Stimulated activated CD4-positive, alpha-beta T cell treated with anti-CD3 and anti-CD28 coated beads, Interleukin-12 subunit alpha, Interleukin-12 subunit beta, amount 100 ng/mL, for 4 hours (primary cell): Measurements from ENCODE around the gene CCDC85C.
A peak's percentile ranks its signal among the peaks of the same experiment; 100 is the strongest.

Experiments
- DNase-seq: peaks from one replicate; pipeline ENCODE4 v3.0.0-alpha.2; 2020

Gene CCDC85C

DNA sequence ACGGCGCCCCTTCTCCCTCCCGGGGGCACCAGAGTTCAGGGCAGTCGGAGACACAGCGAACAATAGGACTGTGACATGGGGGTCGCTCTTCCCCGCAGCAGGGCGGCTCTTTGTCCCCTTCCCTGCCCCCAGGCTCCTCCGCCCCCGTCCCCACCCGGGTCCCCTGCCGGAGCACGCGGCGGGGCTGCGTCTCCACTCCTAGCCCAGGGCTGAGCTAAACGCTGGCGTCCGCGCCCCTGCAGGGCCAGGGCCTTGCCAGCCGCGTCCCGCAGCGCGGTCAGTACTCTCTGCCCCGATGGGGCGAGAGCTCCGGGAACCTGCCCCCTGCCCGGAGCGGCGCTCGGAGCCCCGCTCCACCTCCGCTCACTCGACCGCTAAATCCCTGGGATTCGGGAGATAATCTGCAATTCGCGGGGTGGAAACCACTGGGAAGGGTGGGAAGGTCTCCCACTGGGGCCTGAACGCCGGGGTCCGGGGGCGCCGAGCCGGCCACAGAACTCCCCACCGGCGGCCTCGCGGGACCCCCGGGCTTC lies 825 bp upstream of the CCDC85C start:
- peak; percentile 36 for DNase-seq

DNA sequence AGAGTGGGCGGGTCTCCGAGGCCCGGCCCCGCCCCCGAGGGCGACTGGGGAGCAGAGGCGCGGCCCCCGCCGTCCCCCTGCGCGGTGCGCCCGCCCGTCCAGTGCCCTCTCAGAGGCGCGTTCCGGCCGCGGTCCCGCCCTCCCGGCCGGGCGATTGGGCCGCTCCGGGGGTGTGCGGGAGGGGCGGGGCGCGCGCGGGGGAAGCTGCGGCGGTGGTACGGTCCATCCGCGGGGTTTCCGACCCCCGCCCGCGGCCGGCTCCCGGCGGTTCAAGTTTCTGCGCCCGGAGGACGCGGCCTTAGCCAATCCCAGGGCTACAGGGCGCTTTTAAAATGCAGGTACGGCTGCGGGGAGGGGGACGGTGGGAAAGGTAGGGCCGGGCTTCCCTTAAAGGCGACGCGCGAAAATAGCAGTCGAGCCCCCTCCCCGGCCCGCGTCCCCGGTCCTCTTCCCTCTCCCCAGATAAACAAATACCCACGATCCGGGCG lies 315 bp upstream of the CCDC85C start:
- peak; percentile 91 for DNase-seq

DNA sequence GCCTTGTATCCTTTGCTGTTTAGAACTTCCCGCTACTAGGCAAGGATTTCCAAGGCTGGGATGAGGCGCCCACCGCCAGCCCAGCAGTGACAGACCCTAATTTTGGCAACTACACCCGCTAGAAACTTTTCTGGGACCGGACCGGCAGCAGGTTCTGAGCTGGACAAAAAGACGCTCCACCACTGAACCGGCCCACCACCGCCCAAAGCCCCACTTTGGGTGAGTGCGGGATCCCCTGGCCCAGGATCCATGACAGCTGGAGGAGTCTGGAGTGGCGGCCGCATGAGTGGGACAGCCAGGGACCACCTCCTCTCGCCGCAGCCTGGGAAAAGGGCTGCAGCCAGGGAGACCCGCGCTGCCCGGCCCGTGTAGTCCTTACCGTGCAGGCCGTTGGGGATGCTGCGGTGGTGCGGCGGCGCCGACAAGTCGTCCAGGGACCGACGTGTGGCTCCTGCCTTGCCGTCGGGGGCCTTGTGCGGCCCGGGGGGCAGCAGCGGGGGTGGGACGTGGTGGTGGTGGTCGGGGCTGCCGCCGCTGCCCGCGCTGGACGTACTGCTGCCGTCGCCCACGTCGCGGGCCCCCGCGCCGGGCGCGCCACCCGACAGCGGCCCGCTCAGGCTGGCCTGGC lies 1.1 kb downstream of the CCDC85C start:
- no peak for DNase-seq

DNA sequence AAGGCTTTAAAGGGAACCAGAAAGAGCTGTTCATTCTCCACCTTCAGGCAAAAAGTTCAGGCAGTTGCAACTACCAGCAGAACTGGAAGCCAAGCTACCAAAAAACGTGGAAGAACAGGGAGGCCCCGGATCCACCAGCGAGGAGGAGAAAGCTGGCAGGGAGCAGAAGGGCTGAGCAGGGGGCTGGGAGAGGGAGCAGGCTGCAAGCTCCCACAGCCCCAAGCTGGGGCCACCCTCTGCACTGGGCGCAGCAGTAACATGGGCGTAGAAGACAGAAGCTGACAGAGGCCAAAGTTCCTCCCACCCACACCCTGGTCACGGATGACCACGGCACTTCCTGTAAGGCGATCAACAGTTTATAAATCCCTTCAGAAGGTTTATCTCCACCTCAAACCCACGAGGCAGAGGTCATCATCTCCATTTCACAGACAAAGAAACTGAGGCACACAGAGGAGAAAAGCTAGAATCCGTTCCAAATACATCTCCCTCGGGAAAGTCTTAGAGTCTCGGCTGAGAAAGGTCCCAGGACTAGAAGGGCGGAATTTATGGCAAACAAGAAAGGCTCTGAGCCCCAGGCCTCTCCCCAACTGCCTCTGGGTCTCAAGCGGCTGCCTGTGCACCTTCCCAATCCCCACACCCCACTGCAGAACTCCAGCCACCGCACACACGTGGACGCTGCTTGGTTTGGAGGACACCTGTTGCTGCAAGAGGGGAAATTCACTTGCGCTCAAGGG lies 1.8 kb downstream of the CCDC85C start:
- no peak for DNase-seq

DNA sequence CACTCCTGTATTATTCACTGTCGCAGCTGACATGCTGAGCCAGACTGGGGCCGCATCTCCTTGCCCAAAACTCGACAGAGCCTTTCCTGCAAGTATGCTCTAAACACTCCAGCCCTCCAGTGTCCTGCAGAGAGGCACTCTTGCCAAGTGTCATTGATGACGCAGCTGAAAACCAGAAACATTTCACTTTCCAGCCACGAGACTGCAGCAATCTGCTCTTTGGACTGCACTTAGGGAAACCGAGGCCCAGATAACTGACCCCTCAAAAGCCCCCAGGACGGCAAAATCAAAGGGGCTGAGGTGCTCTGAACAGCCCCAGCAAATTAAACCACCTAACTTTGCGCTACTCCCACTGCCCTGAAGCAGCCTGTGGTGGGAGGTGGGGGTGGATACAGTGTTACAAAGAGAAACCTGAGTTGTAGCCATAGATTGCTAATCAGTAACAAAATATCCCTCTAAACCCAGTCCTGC lies 2.6 kb downstream of the CCDC85C start:
- no peak for DNase-seq

DNA sequence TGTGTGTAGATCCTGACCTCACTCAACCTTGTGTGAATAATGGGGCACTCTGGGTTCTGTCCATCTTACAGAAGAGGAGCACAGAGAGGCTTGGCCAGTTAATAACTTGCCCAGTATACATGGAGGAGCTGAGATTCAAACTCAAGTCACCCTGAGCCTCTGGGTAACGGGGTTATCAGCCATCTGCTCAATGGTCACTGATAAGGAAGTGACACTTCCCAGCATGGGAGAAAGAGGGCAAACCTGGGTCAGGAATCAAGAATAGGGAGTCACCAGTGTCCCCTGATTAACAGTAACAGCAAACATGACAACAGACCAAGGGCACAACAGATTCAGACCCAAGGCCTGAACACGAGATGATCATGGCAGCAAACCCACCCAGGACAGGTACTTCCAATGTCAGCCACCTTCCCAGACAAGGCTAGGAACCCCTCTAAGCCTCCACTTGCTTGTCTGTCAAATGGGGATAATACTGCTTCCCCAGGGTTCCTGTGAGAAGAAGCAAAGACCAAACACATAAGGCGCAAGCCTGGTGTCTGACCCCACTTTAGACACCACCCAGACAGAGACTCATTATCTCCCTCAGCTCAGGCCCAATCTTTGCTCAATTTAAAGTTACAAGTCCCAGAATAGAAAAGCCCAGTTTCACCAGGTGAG lies 3.6 kb downstream of the CCDC85C start:
- no peak for DNase-seq

DNA sequence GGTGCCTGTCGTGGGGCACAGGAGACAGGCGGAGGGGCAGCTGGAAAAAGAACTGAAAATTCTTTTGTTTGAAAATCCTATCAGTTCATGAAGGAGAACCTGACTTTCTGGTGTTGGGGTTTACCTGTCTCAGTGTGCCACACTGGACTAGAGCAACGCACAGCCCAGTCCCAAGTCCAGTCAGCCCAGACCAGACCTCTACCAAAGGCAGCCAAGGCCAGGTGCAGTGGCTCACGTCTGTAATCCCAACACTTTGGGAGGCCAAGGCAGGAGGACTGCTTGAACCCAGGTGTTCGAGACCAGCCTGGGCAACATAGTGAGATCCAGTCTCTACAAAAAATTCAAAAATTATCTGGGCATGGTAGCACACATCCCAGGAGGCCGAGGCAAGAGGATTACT lies 4.6 kb downstream of the CCDC85C start:
- no peak for DNase-seq

DNA sequence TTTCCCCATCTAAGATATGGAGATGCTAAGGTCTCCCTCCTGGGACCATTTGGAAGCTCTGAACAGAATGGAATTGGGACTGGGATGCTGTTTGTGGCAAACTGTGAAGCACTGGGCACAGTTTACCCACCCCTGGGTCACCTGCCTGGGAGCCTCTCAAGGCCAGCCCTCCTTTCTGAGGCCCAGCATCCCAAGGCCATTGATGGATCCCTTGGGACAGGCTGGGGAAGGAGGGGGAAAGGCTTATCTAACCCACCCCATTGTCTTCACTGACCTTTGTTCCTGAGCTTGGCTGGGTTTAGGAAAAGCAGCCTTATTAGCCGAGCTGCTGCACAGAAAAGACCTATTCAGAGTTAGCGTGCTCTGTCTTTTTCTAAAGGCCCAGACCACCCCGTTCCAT lies 5.2 kb downstream of the CCDC85C start:
- DNase-seq, result no peak

DNA sequence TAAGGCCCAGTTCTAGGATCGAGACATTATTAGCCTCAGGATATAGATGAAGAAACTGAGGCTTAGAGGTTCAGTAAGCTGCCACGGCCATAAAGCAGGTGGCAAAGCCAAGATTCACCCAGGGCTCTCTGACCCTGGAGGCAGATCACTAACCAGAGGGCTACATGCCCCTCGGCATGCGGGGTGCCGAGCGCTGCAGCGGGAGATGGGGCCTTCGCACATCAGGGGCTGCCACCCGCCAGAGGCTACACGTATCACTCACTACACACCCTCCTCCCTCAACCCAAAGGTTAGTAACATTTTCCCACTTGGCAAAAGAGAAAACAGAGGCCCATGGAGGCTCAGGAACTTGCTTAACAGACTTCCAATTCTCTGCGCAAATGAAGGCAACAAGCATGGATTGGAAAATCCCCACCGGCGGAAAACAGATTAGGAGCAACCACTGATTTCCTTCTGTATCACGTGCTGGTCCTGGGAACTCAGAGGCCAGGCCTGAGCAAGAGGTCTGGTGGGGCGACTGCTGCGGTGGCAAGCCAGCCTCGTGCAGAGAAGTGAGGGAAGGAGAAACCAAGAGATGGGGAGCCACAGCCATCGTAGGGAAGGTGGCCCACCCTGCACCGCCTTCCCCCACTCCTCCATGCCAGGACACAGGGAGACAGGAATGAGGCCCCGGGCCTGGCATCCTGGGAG lies 6.0 kb downstream of the CCDC85C start:
- DNase-seq, result no peak

DNA sequence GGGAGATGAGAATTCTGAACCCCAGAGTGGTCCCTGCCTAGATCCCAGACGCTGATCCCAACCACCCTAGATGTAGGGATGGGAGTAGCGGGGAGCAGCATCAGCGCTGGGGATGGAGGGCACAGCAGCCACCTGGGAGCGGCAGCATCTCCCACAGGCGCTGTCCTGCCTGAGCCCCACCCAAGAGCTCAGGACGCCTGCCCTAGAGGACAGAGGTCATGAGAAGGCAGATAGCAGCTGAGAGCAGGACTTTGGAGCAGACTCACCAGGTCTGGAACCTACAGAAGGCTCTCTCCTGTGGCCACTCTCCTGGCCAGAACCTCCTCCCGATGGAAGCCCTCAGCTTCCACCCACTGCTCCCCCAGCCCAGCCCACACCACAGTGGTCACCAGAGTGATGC lies 7.2 kb downstream of the CCDC85C start:
- no peak for DNase-seq

DNA sequence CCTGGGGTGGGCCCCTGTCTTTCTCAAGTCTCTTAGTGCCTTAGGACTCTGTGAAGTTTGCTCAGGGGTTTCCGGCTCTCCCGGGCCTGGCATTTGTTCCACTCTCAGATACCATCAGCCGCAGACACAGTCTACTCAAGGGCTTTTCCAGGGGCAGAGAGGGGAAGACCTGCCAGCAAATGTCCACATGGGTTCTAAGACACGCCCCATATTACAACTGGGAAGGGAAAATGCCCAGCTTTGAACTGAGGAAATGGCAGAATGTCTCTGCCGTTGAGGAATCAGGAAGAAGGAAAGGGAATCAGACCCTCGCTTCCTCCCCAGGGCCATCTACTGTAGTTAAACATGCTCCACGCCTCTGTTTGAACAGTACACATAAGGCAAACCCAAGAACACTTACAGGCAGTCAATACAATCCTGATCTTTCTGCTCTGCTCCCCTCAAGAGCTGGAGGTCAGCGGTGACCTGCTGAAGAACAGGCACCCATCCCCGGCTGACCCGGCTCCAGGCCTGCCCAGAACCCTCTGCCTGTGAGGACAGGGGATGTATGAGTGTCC lies 7.9 kb downstream of the CCDC85C start:
- DNase-seq, result no peak

DNA sequence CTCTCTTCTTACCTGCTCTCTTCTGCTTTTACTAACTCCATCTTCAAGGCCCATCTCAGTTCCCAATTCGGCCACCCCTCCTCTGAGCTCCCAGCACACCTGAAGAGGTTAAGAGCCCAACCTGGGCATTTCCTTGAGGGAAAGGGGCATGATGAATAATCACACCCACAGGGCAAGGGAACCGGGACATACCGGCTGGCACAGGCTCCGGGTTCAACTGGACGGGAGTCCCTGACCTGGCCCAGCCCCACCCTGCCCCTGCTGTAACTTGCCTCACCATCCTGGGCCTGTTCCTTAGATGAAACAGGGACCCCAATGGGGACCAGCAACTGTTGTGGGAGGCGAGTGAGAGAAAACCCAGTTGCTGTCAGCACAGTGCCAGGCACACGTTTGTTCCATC lies 8.5 kb downstream of the CCDC85C start:
- no peak for DNase-seq

DNA sequence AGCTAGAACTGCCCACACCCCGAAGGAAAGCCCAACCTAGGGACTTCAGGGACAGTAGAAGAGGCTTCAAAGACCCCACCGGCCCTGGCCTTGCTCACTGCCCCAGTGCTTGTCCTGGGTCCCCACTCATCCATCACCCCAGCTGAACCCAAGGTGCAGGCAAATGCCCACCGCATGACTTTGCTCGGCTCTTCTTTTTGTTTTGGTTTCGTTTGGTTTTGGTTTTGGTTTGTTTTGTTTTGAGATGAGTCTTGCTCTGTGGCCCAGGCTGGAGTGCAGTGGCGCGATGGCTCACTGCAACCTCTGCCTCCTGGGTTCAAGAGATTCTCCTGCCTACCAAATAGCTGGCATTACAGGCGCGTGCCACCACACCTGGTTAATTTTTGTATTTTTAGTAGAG lies 9.0 kb downstream of the CCDC85C start:
- DNase-seq, result peak; percentile 19

DNA sequence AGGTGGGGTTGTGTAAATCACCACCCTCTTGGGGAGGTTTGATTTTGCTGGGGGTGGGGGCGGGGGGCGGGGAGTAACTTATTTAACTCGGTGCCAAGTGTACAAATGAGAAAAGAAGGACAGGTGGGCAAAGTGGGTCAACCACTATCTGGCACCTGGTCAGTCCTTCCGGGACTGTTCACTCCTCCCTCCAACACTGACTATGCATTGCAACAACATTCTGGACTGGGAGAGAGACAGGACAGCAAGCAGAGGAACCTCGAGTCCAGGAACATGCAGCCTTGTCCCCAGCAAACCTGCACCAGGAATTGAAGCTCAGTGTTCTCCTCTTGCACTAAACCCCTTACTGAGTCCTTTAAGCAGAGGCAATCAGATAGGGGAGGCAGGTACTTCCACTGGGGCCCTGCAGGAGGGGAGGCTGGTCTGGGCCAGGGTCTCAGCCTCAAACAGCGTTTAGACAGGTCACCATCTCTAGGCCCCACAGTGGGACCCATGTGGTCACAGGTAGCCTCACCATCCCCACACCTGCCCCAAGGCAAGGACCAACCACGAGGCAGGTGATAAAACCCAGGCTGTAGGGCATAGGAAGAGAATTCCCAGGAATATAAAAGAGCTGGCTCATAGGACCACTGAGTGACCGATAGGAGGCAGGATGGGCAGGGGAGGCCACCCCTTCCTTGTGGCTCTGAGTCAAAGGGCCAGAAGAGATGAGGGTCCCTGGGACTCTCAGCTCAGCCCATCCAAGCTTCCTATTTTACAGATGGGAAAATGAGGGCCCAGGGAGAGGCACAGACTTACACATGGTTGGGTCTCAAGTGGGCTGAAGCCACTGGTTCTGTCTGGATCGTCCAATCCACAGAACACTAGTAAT lies 9.8 kb downstream of the CCDC85C start:
- no peak for DNase-seq

DNA sequence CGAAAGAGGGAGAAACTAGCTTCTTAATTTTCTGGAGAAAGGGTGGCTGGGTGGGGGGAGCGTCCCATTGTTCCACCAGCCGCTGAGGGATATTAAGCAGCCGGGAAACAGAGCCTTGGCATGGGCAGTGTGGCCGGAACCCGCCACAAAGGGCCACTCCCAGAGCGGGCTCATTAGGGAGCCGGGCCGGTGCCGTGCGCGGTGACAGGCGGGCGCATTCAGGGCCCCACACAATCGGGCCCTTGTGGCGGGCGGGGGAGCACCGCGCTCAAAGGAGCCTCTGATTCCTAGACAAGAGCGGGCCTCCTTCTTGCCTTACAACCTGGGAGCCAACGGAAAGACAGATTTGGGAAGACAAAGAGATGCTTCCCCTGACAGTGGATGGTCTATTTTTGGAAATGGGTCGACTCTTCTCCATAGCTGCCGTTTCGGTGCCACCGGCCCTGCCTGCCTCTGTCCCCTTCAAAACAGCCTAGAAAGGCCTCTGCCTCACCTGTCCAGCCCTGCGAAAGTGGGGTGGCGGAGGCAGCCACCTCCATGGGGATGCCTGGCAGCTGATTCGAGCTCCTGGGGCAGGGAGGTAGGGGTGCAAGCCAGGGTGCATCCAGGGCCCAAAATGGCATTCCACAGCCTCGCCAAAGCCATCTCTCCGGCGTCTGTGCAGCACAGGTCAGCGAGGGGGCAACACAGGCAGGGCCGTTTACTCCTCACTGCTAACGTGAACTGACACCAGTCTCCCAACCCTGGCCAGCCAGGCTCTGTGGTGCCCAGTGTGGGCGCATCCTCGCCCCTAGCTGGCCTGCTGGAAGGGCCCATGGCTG lies 10.9 kb downstream of the CCDC85C start:
- DNase-seq, result no peak

DNA sequence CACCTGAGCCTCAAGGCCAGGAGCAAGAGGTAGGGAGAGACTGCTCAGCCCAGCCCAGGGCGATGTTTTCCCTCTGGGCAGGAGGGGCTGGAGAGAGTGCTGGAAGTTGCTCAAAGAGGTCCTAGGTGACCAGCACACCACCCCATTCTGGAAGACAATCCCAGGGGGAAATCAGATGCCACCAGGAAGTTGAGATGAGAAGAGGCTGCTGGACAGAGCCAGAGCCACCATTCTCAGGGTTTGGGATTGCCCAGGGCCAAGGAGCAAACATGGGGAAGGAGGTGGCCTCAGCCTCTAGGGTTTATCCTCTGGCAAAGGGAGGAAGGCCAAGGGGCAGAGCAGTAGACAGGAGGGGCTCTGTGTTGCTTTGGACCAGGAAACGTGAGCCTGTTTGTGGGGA lies 11.6 kb downstream of the CCDC85C start:
- DNase-seq, result no peak

DNA sequence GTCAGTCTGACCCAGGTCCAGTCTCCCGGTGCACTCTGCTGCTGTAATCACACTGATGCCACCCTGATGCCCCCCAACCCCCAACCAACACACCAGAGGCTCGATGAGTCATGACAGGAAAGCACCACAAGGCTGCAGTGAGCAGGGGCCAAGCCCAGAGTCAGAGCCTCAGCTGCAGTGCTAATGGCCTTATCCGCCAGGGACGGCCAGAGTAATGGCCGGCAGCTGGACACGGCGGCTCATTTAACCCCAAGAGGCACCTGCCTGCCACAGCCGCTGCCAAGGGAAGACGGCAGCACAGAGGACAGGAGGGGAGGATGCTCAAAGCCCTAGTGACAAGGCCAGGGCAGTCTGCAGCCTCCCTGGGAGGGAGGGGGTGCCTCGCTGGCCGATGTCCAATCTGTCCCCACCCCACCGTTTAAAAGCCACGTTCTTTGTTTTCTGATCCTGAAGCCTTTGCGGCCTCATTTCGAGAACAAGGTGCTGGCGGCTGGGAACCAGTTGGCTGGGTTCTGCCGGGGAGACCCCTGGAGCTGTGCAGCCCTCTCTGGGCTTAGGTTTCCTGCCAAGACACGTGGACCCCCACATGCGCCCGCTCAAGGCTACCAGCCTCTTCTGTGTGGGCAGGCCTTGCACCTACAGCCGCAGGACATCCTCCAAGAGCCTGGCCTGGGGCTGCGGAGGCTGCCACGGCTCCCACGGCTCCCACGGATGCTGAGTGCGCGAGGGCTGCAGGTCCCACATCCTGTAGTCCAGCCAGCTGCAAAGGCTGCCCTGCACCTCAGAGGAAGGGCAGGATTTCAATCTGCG lies 13.1 kb downstream of the CCDC85C start:
- no peak for DNase-seq

DNA sequence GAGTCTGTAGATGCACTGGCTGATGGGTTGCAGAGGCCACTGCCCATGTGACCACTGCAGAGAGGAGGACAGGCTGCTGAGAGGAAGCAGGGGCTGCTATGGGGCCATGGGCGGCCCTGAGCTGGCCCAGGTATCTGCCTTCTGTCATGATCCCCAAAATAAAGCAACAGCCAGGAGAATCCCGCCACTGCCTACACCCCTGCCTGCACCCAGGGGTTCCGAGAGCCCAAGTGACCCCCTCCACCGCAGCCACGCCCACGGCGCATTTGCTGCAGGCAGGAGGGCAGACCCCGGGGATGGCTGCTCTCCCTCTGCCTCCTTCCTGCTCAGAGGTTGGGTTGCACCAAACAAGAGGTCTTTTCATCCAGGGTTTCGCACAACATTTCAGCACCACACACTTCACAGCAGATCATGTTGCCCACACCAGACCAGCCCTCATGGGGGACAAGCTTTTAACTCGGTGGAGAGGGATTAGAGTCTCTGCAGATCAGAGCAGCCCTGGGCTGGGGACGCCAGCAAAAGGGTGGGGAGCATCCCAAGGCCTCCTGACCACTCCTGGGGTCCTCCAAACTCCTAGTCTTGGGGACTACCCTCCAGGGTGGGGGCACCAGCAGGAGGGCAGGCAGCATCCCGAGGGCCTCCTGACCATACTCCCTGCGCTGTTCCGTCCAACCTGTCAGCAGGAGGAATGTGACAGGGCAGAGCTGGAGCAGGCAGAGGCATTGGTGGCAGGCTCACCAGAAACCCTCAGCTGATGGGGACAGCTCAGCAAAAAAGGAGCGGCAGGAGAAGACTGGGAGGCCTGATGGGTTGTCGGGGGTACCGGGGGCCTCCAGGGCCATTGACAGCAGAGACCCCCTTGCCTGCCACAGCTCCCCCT lies 14.1 kb downstream of the CCDC85C start:
- no peak for DNase-seq

DNA sequence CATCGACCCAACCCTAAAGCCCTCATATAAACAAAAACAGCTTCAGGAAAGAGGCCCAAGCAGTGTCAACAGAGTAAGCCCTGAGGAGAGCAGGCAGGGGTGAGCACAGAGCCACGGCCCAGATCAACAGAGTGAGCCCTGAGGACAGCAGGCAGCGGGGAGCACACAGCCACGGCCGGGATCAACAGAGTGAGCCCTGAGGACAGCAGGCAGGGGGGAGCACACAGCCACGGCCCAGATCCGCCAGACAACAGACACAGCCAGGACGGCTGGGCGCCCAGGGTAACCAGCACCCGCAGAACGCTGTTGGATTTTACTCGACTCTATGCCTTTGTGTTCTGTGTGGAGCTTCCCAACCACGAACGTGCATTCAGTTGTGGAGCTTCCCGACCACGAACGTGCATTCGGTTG lies 15.0 kb downstream of the CCDC85C start:
- DNase-seq, result no peak
